HepG2 (cell line): ENCODE data around the gene FUT1. TPM values are rescaled to one million over a fixed set of nuclear protein-coding genes. Genes with fewer than 3 reads are reported as not detected.

Experiments
- CC2D1A ChIP-seq: sonication (generic); formaldehyde crosslinking; IDR thresholded peaks from 2 replicates; pipeline ENCODE4 v1.8.1; 2023; ENCODE audit warnings: mild to moderate bottlenecking, missing genetic modification reagents
- GABPA ChIP-seq, 2 experiments: IDR thresholded peaks; 2 replicates each; pipeline ENCODE4 v1.6.1; 2011 to 2016; ENCODE audit warnings: low read depth in 2 of 2, low read length in 1 of 2, missing biosample characterization in 1 of 2, missing genetic modification characterization in 1 of 2
- HDAC2 ChIP-seq: sonication (generic); formaldehyde crosslinking; IDR thresholded peaks from 2 replicates; pipeline ENCODE4 v1.4.0; 2020; ENCODE audit warnings: missing genetic modification reagents
- NFE2 ChIP-seq: sonication (generic); formaldehyde crosslinking; IDR thresholded peaks from 2 replicates; pipeline ENCODE4 v1.4.0; 2020; ENCODE audit warnings: missing genetic modification reagents
- NKX3-1 ChIP-seq: sonication (generic); formaldehyde crosslinking; IDR thresholded peaks from 2 replicates; pipeline ENCODE4 v1.5.0; 2020; ENCODE audit warnings: missing genetic modification reagents
- STAT6 ChIP-seq: sonication (generic); formaldehyde crosslinking; IDR thresholded peaks from 2 replicates; pipeline ENCODE4 v1.4.0; 2020; ENCODE audit warnings: missing genetic modification reagents, mild to moderate bottlenecking, borderline replicate concordance
- SUZ12 ChIP-seq: fragments of 150-350 bp; IDR thresholded peaks from 2 replicates; pipeline ENCODE4 v1.6.1; 2014; ENCODE audit warnings: low read depth, low read length
- WIZ ChIP-seq: sonication (generic); formaldehyde crosslinking; IDR thresholded peaks from 2 replicates; pipeline ENCODE4 v1.5.1; 2020; ENCODE audit warnings: mild to moderate bottlenecking, missing genetic modification reagents
- ZFY ChIP-seq: sonication (generic); formaldehyde crosslinking; IDR thresholded peaks from 2 replicates; pipeline ENCODE4 v1.4.0; 2020; ENCODE audit warnings: missing genetic modification reagents
- ZNF318 ChIP-seq: sonication (generic); formaldehyde crosslinking; IDR thresholded peaks from 2 replicates; pipeline ENCODE4 v1.4.0; 2020; ENCODE audit warnings: mild to moderate bottlenecking, missing genetic modification reagents
- ZNF503 ChIP-seq: sonication (generic); formaldehyde crosslinking; IDR thresholded peaks from 2 replicates; pipeline ENCODE4 v1.4.0; 2020; ENCODE audit warnings: missing genetic modification reagents
- ZNF558 ChIP-seq: sonication (generic); formaldehyde crosslinking; IDR thresholded peaks from 2 replicates; pipeline ENCODE4 v1.9.0; 2022; ENCODE audit warnings: mild to moderate bottlenecking, missing genetic modification reagents, borderline replicate concordance
- ZNF709 ChIP-seq: sonication (generic); formaldehyde crosslinking; IDR thresholded peaks from 2 replicates; pipeline ENCODE4 v1.5.0; 2020; ENCODE audit warnings: mild to moderate bottlenecking, missing genetic modification reagents
- ZNF781 ChIP-seq: sonication (generic); formaldehyde crosslinking; IDR thresholded peaks from 2 replicates; pipeline ENCODE4 v1.5.1; 2020; ENCODE audit warnings: borderline replicate concordance, mild to moderate bottlenecking, missing genetic modification reagents; ENCODE audit errors: not compliant biosample characterization
- ZSCAN29 ChIP-seq: sonication (generic); formaldehyde crosslinking; conservative IDR thresholded peaks from 2 replicates; pipeline ENCODE4 v1.4.0; 2020; ENCODE audit warnings: mild to moderate bottlenecking, missing genetic modification reagents
- polyA plus RNA-seq, 8 experiments: library from polyadenylated mRNA; depleted of rRNA in 3 of 8; stranded (reverse) in 7 of 8; unstranded in 1 of 8; fragments of >200 nt; fragmentation: Illumina TruSeq in 4 of 8; extraction: Trizol in 4 of 8; gene quantifications; 2 replicates each; pipeline versions ENCODE4 v1.2.1 to v1.2.3, GENCODE V29; 2011 to 2016; ENCODE audit warnings: low read depth in 4 of 8, missing spikeins in 1 of 8, mixed read lengths in 1 of 8; ENCODE audit not compliant: insufficient read depth in 1 of 8
- total RNA-seq, 5 experiments: library from RNA; depleted of rRNA; stranded (reverse); fragments of >200 nt; fragmentation: Illumina TruSeq; extraction: Trizol; gene quantifications; 2 replicates each; pipeline ENCODE4 v1.2.3, GENCODE V29; 2016; ENCODE audit warnings: low read depth in 1 of 5

Gene FUT1
- total and polyA plus RNA-seq, 2 of the 13 experiments (the other 11 are each of a cell fraction or from before 2014, with no cell fraction given): 0.07 to 1.1 TPM

- TF ChIP-seq ZNF318 (CRISPR knock-in tag) (no peak), ZNF503 (CRISPR knock-in tag) (no peak), ZSCAN29 (no peak), CC2D1A (CRISPR knock-in tag) (no peak), NFE2 (CRISPR knock-in tag) (no peak), ZFY (peak; percentile 90), ZNF781 (CRISPR knock-in tag) (no peak), WIZ (CRISPR knock-in tag) (no peak), SUZ12 (peak; percentile 99), HDAC2 (CRISPR knock-in tag) (peak; percentile 51; the same call in 1 of the 2 replicates), GABPA (IDR thresholded peaks at IDR 0.05; ENCODE audit: low read depth, low read length) (peak; percentile 37; the same call in 1 of the 2 replicates), GABPA (CRISPR knock-in tag; IDR thresholded peaks at IDR 0.05; ENCODE audit: low read depth) (peak; percentile 79), ZNF558 (no peak), NKX3-1 (CRISPR knock-in tag) (no peak), STAT6 (no peak; the same call in 1 of the 2 replicates), ZNF709 (CRISPR knock-in tag) (no peak)
Observed at GRCh38 chr19:48795055-48795684, 42.7 kb upstream of the FUT1 start (continued).
